Endometrial microvascular endothelial cells (primary cell): Measurements from ENCODE around the gene RAB31. TPM values are rescaled to one million over a fixed set of nuclear protein-coding genes. Genes with fewer than 3 reads are reported as not detected.

Experiments used
- in situ Hi-C: cut with HindIII; loops from 2 replicates; pipeline ENCODE4 v1.10.0; 2017; ENCODE audit warnings: low sequenced_read_pairs, low pct_unique_long_range_greater_than_20kb; ENCODE audit errors: inconsistent ontology term
- total RNA-seq: library from RNA; depleted of rRNA; stranded (reverse); fragments of >200 nt; gene quantifications from one replicate; pipeline ENCODE4 v1.2.3, GENCODE V29; 2015; ENCODE audit errors: inconsistent ontology term

The RAB31 gene
- total RNA-seq, 1 donor from 2014 or later = 17.2 TPM

DNA sequence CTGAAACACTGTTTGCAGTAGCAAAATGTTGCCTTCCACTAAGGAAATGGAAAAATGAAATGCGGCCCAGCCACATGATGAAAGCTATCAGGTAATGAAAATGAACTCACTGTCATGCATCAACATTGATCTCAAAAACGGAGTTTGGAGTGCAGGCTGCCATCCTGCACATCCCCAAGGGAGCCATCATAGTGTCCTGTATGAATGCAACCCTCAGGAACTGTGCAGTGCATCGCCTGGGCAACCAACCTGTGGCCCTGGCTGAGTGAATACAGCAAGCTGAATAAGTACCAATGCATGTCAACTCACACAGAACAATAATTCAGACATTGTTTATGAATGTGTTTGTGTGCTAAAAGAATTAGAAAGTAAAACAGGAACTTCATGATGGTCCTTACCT, 154.6 kb downstream of the RAB31 start:
- in situ Hi-C loops = no loop called here

DNA sequence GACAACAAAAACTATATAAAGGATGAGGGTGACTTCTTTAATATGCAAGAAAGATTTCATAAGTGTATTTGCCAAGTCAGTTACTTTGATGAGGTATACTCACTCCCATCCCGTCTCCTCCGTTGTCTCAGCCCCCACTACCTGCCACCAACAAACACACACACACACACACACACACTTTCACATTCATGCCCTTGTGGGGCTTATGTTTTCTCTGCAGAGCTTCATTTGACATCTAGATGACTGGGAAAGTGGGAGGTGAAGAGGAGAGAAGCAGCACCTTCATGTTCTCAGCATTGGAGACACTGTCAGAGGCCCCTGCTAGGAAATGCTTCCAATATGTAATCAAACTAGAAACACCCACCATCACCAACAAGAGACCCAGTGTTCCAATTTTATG, 155.2 kb downstream of the RAB31 start:
- in situ Hi-C loops = no loop called here

DNA sequence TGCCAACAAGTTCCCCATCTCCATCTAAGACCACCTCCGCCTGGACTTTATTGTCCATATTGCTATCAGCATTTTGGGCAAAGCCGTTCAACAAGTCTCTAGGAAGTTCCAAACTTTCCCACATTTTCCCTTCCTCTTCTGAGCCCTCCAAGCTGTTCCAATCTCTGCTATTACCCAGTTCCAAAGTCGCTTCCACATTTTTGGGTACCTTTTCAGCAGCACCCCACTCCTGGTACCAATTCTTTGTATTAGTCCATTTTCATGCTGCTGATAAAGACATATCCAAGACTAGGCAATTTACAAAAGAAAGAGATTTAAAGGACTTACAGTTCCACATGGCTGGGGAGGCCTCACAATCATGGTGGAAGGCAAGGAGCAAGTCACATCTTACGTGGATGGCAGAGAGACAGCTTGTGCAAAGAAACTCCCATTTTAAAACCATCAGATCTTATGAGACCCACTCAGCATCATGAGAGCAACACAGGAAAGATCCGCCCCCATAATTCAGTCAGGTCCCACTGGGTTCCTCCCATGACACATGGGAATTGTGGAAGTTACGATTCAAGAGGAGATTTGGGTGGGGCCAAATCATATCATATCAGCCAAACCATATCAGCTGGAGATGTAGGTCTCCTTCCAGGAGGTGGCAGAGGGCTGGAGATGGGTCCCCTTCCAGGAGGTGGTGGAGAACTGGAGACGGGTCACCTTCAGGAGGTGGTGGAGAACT, 157.8 kb downstream of the RAB31 start:
- in situ Hi-C loops = no loop called here

DNA sequence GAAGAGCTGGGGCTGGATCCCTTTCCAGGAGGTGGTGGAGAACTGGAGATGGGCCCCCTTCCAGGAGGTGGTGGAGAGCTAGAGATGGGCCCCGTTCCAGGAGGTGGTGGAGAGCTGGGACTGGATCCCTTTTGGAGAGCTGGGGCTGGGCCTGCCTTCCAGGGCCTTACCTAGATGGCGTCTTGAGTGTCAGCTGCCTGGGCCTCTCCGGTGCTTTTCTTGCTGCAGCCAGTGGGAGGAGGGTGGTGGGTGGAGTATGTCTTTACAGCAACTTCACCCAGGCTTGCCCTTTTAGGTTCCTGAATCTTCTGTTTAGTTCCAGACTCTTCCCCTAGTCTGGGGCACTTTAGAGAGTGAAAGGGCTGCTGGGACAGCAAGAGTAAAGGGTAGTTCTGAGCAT, 158.5 kb downstream of the RAB31 start:
- in situ Hi-C loops = no loop called here

DNA sequence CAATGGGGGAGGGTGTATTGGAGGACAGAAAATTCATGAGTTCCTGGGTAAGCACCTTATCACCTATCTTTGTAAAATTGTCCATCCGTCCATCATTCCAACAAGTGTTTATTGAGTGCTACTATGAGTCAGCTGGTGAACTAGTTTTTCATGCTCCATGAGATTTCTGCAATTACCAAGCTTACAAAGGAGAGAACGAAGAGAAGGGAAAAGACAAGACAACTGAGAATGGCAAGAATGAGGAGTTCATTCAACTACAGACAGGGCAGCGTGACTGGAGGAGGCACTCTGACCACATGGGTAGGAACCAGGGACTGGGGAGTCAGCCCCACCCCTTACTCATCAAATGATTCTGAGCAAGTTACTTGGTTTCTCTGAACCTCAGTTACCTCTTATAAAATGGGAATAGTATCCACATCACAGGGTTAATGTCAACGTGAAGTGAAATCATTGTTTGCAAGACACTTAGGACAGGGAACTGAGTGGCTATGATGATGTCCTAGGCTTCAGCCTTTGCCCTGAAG, 159.0 kb downstream of the RAB31 start:
- in situ Hi-C loops = no loop called here

DNA sequence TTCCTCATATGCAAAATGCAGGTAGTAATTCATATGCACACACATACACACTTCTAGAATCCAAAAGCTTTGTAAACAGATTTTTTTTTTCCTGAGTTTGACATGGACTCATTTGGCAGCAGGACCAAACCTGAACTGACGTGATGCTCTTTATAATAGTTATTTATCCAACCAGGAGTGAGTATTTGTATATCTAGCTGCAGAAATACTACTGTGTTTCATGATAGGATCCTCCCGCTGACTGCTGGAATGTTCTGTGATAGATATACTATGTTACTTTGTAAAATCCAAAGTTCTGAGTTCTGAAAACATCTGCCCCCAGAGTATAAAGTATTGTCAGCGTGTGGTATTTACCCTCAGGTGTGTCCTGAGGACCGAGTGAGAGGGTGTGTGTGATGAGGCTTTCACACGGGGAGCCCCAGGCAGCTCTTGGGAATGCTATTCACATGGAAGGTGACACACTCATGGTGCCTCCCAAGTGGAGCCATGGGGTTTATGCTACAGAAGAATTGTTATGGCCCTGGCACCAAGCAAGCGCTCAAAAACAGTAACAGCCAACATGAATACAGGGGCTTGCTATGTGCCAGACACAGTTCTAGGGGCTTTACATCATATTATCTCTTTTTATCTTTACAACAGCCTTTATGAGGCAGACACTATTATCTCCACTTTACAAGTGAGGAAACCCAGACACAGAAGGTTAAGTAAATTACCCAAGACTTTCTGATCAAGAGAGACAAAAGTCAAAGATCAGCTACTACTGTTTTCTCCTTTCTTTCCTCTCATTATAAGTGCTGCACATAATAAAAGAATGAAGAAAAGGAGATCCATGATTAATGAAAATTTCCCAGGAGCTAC, 161.0 kb downstream of the RAB31 start:
- in situ Hi-C loops = no loop called here

GRCh38 chr18:9869715-9870430, 161.8 kb downstream of the RAB31 start:
- in situ Hi-C loops = no loop called here

GRCh38 chr18:9870431-9871008, 162.4 kb downstream of the RAB31 start:
- in situ Hi-C loops = no loop called here

GRCh38 chr18:9871244-9871746, 163.2 kb downstream of the RAB31 start:
- in situ Hi-C loops = no loop called here

DNA sequence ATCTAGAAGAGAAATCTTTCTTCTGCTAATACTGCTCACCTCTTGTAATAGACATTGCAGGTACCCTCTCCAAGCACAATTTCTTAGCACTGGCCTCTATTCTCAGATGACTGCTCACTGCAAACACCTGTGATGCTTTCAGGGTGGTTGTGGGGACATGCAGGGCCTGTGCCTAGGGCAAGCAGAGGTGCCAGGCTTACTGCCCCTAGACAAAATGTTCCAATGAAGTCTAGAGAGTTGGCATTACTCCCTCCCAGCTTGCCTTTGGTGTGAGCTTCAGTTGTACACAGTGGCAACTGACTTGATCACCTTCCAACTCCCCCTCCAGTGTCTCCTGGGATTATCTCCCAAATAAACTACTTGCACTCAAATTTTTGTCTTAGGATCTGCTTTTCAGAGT, 164.7 kb downstream of the RAB31 start:
- in situ Hi-C loops = no loop called here

DNA sequence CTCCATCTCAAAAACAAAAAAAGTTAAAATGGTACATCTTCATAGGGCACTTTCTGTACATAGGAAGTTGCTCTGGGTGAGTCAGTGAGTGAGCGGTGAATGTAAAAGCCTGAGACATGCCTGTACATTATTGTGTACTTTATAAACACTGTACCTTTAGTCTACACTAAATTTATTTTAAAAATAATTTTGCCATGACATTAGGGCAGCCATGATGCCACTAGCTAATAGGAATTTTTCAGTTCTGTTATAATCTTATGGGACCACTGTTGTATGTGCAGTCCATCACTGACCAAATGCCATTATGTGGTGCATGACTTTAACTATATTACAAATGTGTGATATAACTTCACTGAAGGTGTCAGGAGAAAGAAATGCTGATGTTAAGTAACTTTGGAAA, 166.6 kb downstream of the RAB31 start:
- in situ Hi-C loops = no loop called here

DNA sequence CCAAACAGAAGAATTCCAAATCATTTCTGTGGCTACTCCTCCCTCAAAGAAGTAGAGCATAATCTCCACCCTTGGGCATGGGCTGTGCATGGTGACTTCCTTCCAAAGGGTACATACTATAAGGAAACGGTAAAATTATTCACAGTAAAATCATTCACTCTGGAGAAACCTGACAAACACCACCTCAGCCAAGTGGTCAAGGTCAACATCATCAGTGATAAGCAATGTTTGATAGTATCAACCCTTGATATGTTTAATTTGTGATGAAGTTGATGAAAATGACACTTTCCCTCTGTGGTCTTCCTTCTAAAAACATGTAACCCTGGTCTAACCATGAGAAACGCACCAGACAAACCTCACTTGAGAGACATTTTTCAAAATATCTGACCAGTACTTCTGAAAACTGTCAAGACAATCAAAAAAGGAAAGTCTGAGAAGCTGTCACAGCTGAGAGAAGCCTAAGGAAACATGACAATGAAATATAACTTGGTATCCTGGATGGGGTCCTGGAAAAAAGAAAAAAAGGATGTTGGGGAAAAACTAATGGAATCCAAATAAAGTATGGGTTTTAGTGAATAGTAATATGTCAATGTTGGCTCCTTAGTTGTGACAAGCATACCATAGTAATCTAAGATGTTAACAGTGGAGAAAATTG, 168.2 kb downstream of the RAB31 start:
- in situ Hi-C loops = no loop called here

- in situ Hi-C loops = no loop called here
Measured at GRCh38 chr18:9876867-9877654, 169.0 kb downstream of the RAB31 start.

- in situ Hi-C loops = no loop called here
Measured at GRCh38 chr18:9877655-9878014, 169.5 kb downstream of the RAB31 start.

GRCh38 chr18:9878095-9878494, 170.0 kb downstream of the RAB31 start:
- in situ Hi-C loops = no loop called here

GRCh38 chr18:9878783-9879242, 170.7 kb downstream of the RAB31 start:
- in situ Hi-C loops = no loop called here

- in situ Hi-C loops = no loop called here
Measured at GRCh38 chr18:9884090-9884489, 176.0 kb downstream of the RAB31 start.
